ENCODE measurements around the gene IP6K1. TPM values are rescaled to one million over a fixed set of nuclear protein-coding genes. Genes with fewer than 3 reads are reported as not detected.

Gene IP6K1
- total and polyA plus RNA-seq, 2 donors (not counting 1 experiment from before 2014, with no cell fraction given), result 27.8 to 77.8 TPM

GRCh38 chr3:49769286-49769915, 16.9 kb downstream of the IP6K1 start:
- Histone ChIP-seq H4K20me1 (ENCODE audit: control insufficient read depth, insufficient read depth, low read length, poor library complexity, severe bottlenecking) (peaks cover 71% of the 10 kb centered on the region), H3K9me3 (ENCODE audit: control extremely low read depth in 1 of 3, control insufficient read depth in 2 of 3, insufficient read depth in 1 of 3, low read length in 2 of 3) (no peaks in the 10 kb centered on the region), H3K4me3 (ENCODE audit: control extremely low read depth in 1 of 5, extremely low read depth in 1 of 5, insufficient read depth in 1 of 5, low read depth in 2 of 5, low read length in 4 of 5) (no peak overlapping the region), H3K4me1 (ENCODE audit: control insufficient read depth in 2 of 2, insufficient read depth in 2 of 2, low read length in 2 of 2) (no peaks in the 10 kb centered on the region), H3K9ac (ENCODE audit: low read length) (no peak overlapping the region), H3K27me3 (replicated peaks in 1 of 4; ENCODE audit: control extremely low read depth in 1 of 4, control insufficient read depth in 3 of 4, insufficient read depth in 4 of 4, low read length in 3 of 4) (no peaks in the 10 kb centered on the region), H2AFZ (ENCODE audit: insufficient read depth, low read depth, low read length, poor library complexity, severe bottlenecking) (no peak overlapping the region), H3K79me2 (ENCODE audit: control insufficient read depth, insufficient read depth, low read length) (peaks cover 94% of the 10 kb centered on the region), H3K27ac (ENCODE audit: low read length in 2 of 2) (no peak overlapping the region), H3K4me2 (replicated peaks; ENCODE audit: low read depth, low read length, poor library complexity, severe bottlenecking) (no peak overlapping the region), H3K36me3 (replicated peaks in 1 of 2; ENCODE audit: control extremely low read depth in 1 of 2, control insufficient read depth in 1 of 2, extremely low read depth in 1 of 2, insufficient read depth in 2 of 2, low read length in 1 of 2) (peaks cover 0 to 17% of the 10 kb centered on the region in 2 experiments)
- DNase-seq (no peak), ATAC-seq (ENCODE audit: low read depth) (no peak)
- Mint-ChIP-seq H3K27me3 (no peaks in the 10 kb centered on the region), H3K9me3 (ENCODE audit: insufficient read depth) (no peaks in the 10 kb centered on the region), H3K4me3 (no peak overlapping the region), H3K27ac (no peak overlapping the region), H3K4me1 (peaks cover 18% of the 10 kb centered on the region)
- no CpG with 5 or more reads among the region's 3 CpGs for WGBS (ENCODE audit: insufficient coverage)
- ChIA-PET POLR2A (no interaction called here), CTCF (no interaction called here)
- intact Hi-C loops (cut with micrococcal nuclease), result no loop called here
- TF ChIP-seq EZH2 (IDR thresholded peaks at IDR 0.05; ENCODE audit: borderline replicate concordance, insufficient read depth, low read depth, low read length, poor library complexity, severe bottlenecking) (no peak), CTCF (IDR thresholded peaks at IDR 0.05) (no peak)

- Histone ChIP-seq H3K79me2 (ENCODE audit: control insufficient read depth, insufficient read depth, low read length) (peaks cover 95% of the 10 kb centered on the region), H3K27ac (ENCODE audit: low read length in 2 of 2) (no peak overlapping the region), H4K20me1 (ENCODE audit: control insufficient read depth, insufficient read depth, low read length, poor library complexity, severe bottlenecking) (peaks cover 64% of the 10 kb centered on the region), H3K36me3 (replicated peaks in 1 of 2; ENCODE audit: control extremely low read depth in 1 of 2, control insufficient read depth in 1 of 2, extremely low read depth in 1 of 2, insufficient read depth in 2 of 2, low read length in 1 of 2) (peaks cover 4 to 18% of the 10 kb centered on the region in 2 experiments), H3K9ac (ENCODE audit: low read length) (no peak overlapping the region), H3K27me3 (replicated peaks in 1 of 4; ENCODE audit: control extremely low read depth in 1 of 4, control insufficient read depth in 3 of 4, insufficient read depth in 4 of 4, low read length in 3 of 4) (no peaks in the 10 kb centered on the region), H3K4me1 (ENCODE audit: control insufficient read depth in 2 of 2, insufficient read depth in 2 of 2, low read length in 2 of 2) (no peaks in the 10 kb centered on the region), H3K9me3 (ENCODE audit: control extremely low read depth in 1 of 3, control insufficient read depth in 2 of 3, insufficient read depth in 1 of 3, low read length in 2 of 3) (no peaks in the 10 kb centered on the region), H3K4me2 (replicated peaks; ENCODE audit: low read depth, low read length, poor library complexity, severe bottlenecking) (no peak overlapping the region), H2AFZ (ENCODE audit: insufficient read depth, low read depth, low read length, poor library complexity, severe bottlenecking) (no peak overlapping the region), H3K4me3 (ENCODE audit: control extremely low read depth in 1 of 5, extremely low read depth in 1 of 5, insufficient read depth in 1 of 5, low read depth in 2 of 5, low read length in 4 of 5) (no peak overlapping the region)
- Mint-ChIP-seq H3K27me3 (no peaks in the 10 kb centered on the region), H3K27ac (no peak overlapping the region), H3K4me1 (peaks cover 12% of the 10 kb centered on the region), H3K4me3 (no peak overlapping the region), H3K9me3 (ENCODE audit: insufficient read depth) (no peaks in the 10 kb centered on the region)
- TF ChIP-seq CTCF (IDR thresholded peaks at IDR 0.05), result no peak
- TF ChIP-seq EZH2 (IDR thresholded peaks at IDR 0.05; ENCODE audit: borderline replicate concordance, insufficient read depth, low read depth, low read length, poor library complexity, severe bottlenecking), result no peak
- CTCF ChIA-PET, result no interaction called here
- POLR2A ChIA-PET, result interaction anchor here (0.6 kb wide), 1 partner anchor 17 kb away, joined by 3 read pairs; no protein-coding TSS in a partner anchor
- intact Hi-C loops (cut with micrococcal nuclease), result no loop called here
- DNase-seq (no peak), ATAC-seq (ENCODE audit: low read depth) (no peak)
- no CpG with 5 or more reads among the region's 4 CpGs for WGBS (ENCODE audit: insufficient coverage)
Observed at GRCh38 chr3:49763981-49764380, 22.4 kb downstream of the IP6K1 start.
